Duodenal mucosa (tissue), 2 donors: Measurements from ENCODE around the gene XXYLT1.

Experiments used
- H3K27ac ChIP-seq: one replicate; pipeline ENCODE4 v1.7.0; 2013; ENCODE audit warnings: low read depth, low read length
- H3K27me3 ChIP-seq, 2 donors: one replicate each; pipeline ENCODE4 v1.7.0; 2013; ENCODE audit warnings: low read length in 2 of 2, control low read depth in 1 of 2; ENCODE audit not compliant: insufficient read depth in 2 of 2, control insufficient read depth in 1 of 2
- H3K36me3 ChIP-seq, 2 donors: one replicate each; pipeline ENCODE4 v1.7.0; 2013; ENCODE audit warnings: low read length in 2 of 2, control low read depth in 1 of 2; ENCODE audit not compliant: insufficient read depth in 2 of 2, control insufficient read depth in 1 of 2
- H3K4me1 ChIP-seq, 2 donors: one replicate each; pipeline ENCODE4 v1.7.0; 2013; ENCODE audit warnings: low read length in 2 of 2, control low read depth in 1 of 2; ENCODE audit not compliant: insufficient read depth in 2 of 2, control insufficient read depth in 1 of 2
- H3K4me3 ChIP-seq, 2 donors: one replicate each; pipeline ENCODE4 v1.7.0; 2013; ENCODE audit warnings: low read length in 2 of 2, low read depth in 1 of 2
- H3K9ac ChIP-seq, 2 donors: one replicate each; pipeline ENCODE4 v1.7.0; 2013; ENCODE audit warnings: low read length in 2 of 2, low read depth in 1 of 2
- H3K9me3 ChIP-seq, 2 donors: one replicate each; pipeline ENCODE4 v1.7.0; 2013; ENCODE audit warnings: low read length in 2 of 2, control low read depth in 1 of 2; ENCODE audit not compliant: control insufficient read depth in 1 of 2

XXYLT1 gene

DNA sequence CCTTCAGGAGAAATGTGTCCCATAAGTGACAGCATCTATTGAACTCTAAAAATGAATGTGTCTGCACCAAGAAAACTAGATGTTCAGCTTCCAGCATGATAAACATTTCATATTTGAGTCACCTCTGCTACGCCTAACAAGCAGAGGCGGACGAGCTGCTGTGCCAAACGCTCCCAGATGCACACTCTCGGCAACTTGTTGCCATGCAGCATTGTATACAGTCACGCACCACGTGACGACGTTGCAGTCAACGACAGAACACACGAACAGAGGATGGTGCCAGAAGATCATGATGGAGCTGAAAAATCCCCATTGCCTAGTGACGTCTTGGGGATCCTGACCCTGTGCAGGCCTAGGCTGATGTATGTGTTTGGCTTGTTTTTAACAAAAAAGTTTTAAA lies 137.5 kb downstream of the XXYLT1 start:
- Histone ChIP-seq H3K4me1 (no peaks in the 10 kb centered on the region), H3K27me3 (no peaks in the 10 kb centered on the region), H3K36me3 (no peaks in the 10 kb centered on the region), H3K4me3 (no peak overlapping the region), H3K9ac (no peak overlapping the region), H3K9me3 (no peaks in the 10 kb centered on the region), H3K27ac (no peak overlapping the region)

GRCh38 chr3:195133013-195133412 lies 137.9 kb downstream of the XXYLT1 start:
- no peak overlapping the region for H3K4me3 ChIP-seq
- H3K27ac ChIP-seq: no peak overlapping the region

DNA sequence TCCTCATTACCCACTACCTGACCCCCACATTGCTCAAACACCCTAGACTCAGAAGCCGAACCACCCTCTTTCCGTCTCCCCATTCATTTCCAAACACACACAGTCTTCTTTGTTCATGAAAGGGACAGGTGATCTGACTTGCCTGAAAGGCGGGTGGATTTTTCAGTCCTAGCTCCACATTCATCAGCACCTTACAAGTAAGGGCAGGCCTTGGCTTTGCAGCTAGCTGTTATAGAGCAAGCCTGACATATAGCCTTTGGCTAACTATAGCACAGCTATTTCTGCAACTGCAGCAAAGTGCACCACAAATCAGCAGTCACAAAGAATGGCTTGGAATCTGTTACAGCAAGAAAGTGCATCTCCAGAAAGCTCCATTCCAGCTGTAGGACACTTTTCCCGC lies 139.8 kb downstream of the XXYLT1 start:
- Histone ChIP-seq H3K4me1 (no peaks in the 10 kb centered on the region), H3K9me3 (no peaks in the 10 kb centered on the region), H3K36me3 (peaks cover 0 to 4% of the 10 kb centered on the region in 2 donors), H3K27ac (no peak overlapping the region), H3K9ac (no peak overlapping the region), H3K4me3 (no peak overlapping the region), H3K27me3 (no peaks in the 10 kb centered on the region)

More at GRCh38 chr3:195133013-195133412, 137.9 kb downstream of the XXYLT1 start:
- no peaks in the 10 kb centered on the region for H3K9me3 ChIP-seq
- H3K27me3 ChIP-seq: no peaks in the 10 kb centered on the region
- no peak overlapping the region for H3K9ac ChIP-seq
- no peaks in the 10 kb centered on the region for H3K4me1 ChIP-seq
- H3K36me3 ChIP-seq: no peaks in the 10 kb centered on the region

DNA sequence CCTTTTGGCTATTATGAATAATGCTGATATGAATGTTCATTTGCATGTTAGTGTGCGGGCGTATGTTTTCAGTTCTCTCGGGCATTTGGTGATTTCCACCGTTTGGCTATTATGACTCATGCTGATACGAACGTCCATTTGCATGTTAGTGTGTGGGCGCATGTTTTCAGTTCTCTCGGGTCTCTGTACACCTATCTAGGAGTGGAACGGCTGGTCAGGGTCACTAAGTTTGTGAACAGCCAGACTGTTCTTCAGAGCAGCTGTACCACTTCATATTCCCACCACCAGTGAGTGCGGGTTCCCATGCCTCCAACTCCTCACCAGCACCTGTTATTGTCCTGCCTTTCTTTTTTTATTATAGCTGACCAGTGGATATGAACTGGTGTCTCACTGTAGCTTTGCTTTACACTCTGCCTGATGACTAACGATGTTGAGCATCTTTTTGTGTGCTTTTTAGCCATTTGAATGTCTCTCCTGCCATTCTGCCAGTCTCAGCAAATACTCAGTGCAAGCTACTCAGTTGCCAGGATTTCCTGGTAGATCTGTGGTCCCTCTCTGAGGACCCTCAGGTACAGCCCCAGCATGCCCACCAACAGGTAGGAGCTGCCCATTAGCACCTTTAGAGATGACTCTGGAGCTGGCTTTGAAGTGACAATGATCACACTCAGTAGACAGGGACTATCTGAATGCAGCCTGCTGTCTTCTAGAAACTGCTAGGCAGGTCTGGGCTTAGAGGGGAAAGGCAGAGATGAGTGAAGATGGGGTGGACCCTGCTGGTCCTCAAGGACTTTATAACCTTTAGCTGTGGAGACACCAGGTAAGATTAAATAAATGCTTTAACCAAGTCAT lies 141.1 kb downstream of the XXYLT1 start:
- Histone ChIP-seq H3K4me1 (no peaks in the 10 kb centered on the region), H3K36me3 (peaks cover 0 to 4% of the 10 kb centered on the region in 2 donors), H3K4me3 (no peak overlapping the region), H3K27ac (no peak overlapping the region), H3K9me3 (no peaks in the 10 kb centered on the region), H3K27me3 (no peaks in the 10 kb centered on the region), H3K9ac (no peak overlapping the region)

DNA sequence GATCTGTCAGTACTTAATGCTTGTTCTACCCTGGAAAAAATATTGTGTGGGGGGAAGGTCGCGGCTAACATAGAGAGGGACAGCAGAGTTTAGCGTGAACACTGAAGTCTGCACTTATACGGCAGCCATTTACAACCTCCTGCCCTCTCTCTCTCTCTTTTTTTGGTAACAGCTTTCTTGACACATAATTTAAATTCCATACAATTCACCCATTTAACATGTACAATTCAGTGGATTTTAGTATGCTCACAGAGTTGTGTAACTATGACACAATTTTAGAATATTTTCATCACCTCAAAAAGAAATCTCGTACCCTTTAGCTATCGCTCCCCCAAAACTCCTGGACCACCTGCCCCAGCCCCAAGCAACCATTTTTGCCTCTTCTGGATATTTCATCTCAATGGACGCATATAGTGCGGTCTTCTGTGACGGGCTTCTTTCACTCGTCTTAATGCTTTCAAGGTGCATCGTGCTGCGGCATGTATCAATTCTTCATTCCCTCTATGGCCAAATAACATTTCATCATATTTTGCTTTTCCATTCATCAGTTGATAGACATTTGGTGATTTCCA lies 141.8 kb downstream of the XXYLT1 start:
- no peak overlapping the region for H3K27ac ChIP-seq
- H3K27me3 ChIP-seq: no peaks in the 10 kb centered on the region
- no peak overlapping the region for H3K9ac ChIP-seq
- no peak overlapping the region for H3K4me3 ChIP-seq
- no peaks in the 10 kb centered on the region for H3K4me1 ChIP-seq
- no peaks in the 10 kb centered on the region for H3K9me3 ChIP-seq
- peaks cover 0 to 4% of the 10 kb centered on the region in 2 donors for H3K36me3 ChIP-seq

DNA sequence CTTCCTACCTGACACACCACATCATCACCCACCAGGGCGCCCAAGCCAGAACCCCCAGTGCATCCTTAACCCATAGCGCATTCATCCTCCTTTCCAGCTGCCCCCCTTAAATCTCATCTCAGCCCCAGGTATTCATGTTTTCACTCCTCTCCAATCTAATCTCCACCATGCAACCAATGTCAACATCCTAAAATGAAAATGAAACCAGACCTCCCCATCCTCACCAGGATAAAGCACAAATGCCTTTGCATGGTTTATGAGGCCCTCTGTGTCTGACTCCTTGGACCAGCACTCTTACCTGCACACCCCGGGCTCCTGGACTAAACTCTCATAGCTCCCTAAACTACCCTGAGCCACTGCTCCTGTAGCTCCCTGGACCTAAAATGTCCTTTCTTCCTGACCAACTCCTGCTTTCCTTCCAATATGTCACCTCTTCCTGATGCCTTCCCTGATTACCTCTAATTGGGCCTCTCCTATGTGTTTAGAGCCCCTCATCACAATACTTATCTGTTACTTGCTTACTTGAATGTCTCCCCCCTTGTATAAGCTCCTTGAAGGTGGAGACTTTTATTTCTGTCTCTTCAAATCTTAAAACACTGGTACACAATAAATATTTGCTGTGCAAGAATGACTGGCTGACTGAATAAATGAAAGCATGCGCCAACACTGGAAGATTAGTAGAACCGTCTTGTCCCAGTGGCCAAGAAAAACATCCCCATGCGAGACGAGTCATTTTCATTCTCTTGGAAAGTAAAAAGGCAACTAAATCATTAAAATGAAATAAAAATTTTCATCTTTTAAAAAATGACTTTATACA lies 142.5 kb downstream of the XXYLT1 start:
- Histone ChIP-seq H3K27ac (no peak overlapping the region), H3K36me3 (peaks cover 0 to 4% of the 10 kb centered on the region in 2 donors), H3K4me3 (no peak overlapping the region), H3K27me3 (no peaks in the 10 kb centered on the region), H3K9ac (no peak overlapping the region), H3K4me1 (no peaks in the 10 kb centered on the region), H3K9me3 (no peaks in the 10 kb centered on the region)

GRCh38 chr3:195126056-195126605 lies 144.8 kb downstream of the XXYLT1 start:
- Histone ChIP-seq H3K4me1 (no peaks in the 10 kb centered on the region), H3K4me3 (no peak overlapping the region), H3K9ac (no peak overlapping the region), H3K27me3 (no peaks in the 10 kb centered on the region), H3K27ac (no peak overlapping the region), H3K36me3 (peaks cover 0 to 4% of the 10 kb centered on the region in 2 donors), H3K9me3 (no peaks in the 10 kb centered on the region)

DNA sequence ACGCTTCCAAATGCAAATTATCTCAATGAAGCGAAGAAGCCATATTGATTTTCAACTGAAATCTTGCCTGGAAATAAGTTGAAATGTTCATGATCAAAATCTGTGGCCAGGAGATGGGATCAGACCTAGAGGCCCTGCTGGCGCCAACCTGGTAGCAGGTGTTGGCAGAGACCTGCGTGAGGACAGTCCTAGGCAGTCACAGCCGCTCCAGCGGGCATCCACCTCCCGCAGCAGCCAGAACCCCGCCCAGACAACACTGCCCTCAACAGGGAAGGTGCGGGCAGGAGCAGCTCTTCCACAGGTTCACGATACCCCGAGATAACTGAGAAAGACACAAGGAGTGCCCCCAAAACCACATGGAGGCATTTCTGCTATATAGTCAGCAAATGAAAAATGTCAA lies 145.3 kb downstream of the XXYLT1 start:
- Histone ChIP-seq H3K4me1 (no peaks in the 10 kb centered on the region), H3K27ac (no peak overlapping the region), H3K4me3 (no peak overlapping the region), H3K9ac (no peak overlapping the region), H3K27me3 (no peaks in the 10 kb centered on the region), H3K9me3 (no peaks in the 10 kb centered on the region), H3K36me3 (peaks cover 0 to 4% of the 10 kb centered on the region in 2 donors)

DNA sequence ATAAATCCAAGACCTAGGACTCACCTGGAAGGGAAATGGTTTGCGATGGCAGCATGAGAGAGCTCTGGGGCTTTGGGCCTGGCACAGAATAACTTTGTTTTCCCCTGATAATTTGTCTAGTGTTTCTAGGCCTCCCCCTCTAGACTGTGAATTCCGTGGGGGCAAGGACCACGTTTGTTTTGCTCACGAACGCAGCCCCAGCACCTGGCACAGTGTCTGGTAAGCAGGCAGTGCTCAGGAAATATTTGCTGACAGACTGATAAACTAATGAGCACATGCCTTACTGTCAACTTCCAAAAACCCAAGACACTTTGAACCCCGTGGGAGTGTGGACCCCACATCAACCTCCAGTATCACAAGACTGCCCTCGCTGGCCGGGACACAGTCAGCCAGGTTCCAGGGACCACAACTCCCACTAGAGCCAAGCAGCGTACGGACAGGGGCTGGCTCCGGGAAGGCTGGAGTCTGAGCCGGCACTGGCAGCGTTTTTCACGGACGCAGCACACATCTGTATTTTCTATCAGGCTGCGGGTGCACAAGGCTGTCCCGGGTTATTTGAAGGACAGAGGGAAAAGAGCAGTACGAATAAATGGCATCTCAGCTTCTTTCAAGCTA lies 146.5 kb downstream of the XXYLT1 start:
- H3K9me3 ChIP-seq: no peaks in the 10 kb centered on the region
- no peak overlapping the region for H3K4me3 ChIP-seq
- H3K9ac ChIP-seq: no peak overlapping the region
- no peaks in the 10 kb centered on the region for H3K27me3 ChIP-seq
- H3K27ac ChIP-seq: no peak overlapping the region
- H3K36me3 ChIP-seq: peaks cover 0 to 4% of the 10 kb centered on the region in 2 donors
- H3K4me1 ChIP-seq: no peaks in the 10 kb centered on the region
